Measurements from ENCODE around the gene RIBC2. TPM values are rescaled to one million over a fixed set of nuclear protein-coding genes. Genes with fewer than 3 reads are reported as not detected.

RIBC2 gene
- total and polyA plus RNA-seq, 10 of the 15 experiments (the other 5 are each of a cell fraction or from before 2014, with no cell fraction given) = 0.10 TPM; not detected in 9

DNA sequence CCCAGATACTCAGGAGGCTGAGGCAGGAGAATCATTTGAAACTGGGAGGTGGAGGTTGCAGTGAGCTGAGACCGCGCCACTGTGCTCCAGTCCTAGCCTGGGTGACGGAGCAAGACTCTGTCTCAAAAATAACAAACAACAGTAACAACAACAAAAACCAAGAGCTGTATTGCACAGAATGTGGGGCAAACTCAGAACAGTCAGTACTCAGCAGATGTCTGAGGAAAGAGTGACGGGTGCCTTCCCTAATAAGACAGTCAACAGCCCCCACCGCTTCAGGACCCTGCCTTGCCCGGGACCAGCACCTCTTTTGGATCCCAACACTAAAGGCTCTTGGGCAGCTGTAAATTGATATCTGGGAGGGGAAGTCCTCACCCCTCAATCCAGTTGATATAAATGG, 40.3 kb downstream of the RIBC2 start:
- no peak for TF ChIP-seq POLR2AphosphoS5 (IDR thresholded peaks at IDR 0.05; ENCODE audit: low read length)
- TF ChIP-seq, protein P1, sequence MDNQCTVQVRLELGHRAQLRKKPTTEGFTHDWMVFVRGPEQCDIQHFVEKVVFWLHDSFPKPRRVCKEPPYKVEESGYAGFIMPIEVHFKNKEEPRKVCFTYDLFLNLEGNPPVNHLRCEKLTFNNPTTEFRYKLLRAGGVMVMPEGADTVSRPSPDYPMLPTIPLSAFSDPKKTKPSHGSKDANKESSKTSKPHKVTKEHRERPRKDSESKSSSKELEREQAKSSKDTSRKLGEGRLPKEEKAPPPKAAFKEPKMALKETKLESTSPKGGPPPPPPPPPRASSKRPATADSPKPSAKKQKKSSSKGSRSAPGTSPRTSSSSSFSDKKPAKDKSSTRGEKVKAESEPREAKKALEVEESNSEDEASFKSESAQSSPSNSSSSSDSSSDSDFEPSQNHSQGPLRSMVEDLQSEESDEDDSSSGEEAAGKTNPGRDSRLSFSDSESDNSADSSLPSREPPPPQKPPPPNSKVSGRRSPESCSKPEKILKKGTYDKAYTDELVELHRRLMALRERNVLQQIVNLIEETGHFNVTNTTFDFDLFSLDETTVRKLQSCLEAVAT (IDR thresholded peaks at IDR 0.05) = no peak
- TF ChIP-seq HCFC1 (IDR thresholded peaks at IDR 0.05; ENCODE audit: low read length) = no peak
- TF ChIP-seq ZNF24 (IDR thresholded peaks at IDR 0.05) = no peak
- TF ChIP-seq, protein P2, sequence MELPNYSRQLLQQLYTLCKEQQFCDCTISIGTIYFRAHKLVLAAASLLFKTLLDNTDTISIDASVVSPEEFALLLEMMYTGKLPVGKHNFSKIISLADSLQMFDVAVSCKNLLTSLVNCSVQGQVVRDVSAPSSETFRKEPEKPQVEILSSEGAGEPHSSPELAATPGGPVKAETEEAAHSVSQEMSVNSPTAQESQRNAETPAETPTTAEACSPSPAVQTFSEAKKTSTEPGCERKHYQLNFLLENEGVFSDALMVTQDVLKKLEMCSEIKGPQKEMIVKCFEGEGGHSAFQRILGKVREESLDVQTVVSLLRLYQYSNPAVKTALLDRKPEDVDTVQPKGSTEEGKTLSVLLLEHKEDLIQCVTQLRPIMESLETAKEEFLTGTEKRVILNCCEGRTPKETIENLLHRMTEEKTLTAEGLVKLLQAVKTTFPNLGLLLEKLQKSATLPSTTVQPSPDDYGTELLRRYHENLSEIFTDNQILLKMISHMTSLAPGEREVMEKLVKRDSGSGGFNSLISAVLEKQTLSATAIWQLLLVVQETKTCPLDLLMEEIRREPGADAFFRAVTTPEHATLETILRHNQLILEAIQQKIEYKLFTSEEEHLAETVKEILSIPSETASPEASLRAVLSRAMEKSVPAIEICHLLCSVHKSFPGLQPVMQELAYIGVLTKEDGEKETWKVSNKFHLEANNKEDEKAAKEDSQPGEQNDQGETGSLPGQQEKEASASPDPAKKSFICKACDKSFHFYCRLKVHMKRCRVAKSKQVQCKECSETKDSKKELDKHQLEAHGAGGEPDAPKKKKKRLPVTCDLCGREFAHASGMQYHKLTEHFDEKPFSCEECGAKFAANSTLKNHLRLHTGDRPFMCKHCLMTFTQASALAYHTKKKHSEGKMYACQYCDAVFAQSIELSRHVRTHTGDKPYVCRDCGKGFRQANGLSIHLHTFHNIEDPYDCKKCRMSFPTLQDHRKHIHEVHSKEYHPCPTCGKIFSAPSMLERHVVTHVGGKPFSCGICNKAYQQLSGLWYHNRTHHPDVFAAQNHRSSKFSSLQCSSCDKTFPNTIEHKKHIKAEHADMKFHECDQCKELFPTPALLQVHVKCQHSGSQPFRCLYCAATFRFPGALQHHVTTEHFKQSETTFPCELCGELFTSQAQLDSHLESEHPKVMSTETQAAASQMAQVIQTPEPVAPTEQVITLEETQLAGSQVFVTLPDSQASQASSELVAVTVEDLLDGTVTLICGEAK (IDR thresholded peaks at IDR 0.05; ENCODE audit: borderline replicate concordance) = no peak
- TF ChIP-seq CEBPB (IDR thresholded peaks at IDR 0.05; ENCODE audit: borderline replicate concordance in 1 of 2, low read depth in 2 of 2, low read length in 2 of 2) = no peak
- TF ChIP-seq ESRRA (IDR thresholded peaks at IDR 0.05; ENCODE audit: low read length) = no peak
- Histone ChIP-seq H3K4me2 (ENCODE audit: control insufficient read depth, insufficient read depth) (no peak overlapping the region), H2AFZ (ENCODE audit: control insufficient read depth, low read depth, low read length) (no peak overlapping the region), H3K36me3 (ENCODE audit: control insufficient read depth in 2 of 2, insufficient read depth in 2 of 2, low read length in 1 of 2) (no peaks in the 10 kb centered on the region), H3K4me1 (ENCODE audit: control insufficient read depth, insufficient read depth, low read length) (no peaks in the 10 kb centered on the region), H3K79me2 (ENCODE audit: control insufficient read depth, insufficient read depth, low read length) (no peaks in the 10 kb centered on the region), H3K27me3 (replicated peaks in 1 of 2; ENCODE audit: control insufficient read depth in 2 of 2, insufficient read depth in 2 of 2, low read length in 1 of 2) (no peaks in the 10 kb centered on the region; a peak in 2 of 4 replicates), H3K9me3 (replicated peaks; ENCODE audit: control insufficient read depth, insufficient read depth, low read length) (no peaks in the 10 kb centered on the region), H4K20me1 (ENCODE audit: control insufficient read depth, insufficient read depth) (no peaks in the 10 kb centered on the region), H3K9ac (ENCODE audit: control insufficient read depth, insufficient read depth, low read length) (no peak overlapping the region), H3K27ac (ENCODE audit: control insufficient read depth, insufficient read depth) (no peak overlapping the region), H3K4me3 (no peak overlapping the region)
- no TSS peak for BruUV-seq (replicated peaks)
- ChIA-PET SMC1A (ENCODE audit: uncharacterized antibody, unreplicated experiment) (no interaction called here), POLR2A (no interaction called here), RAD21 (ENCODE audit: unreplicated experiment) (no interaction called here), CTCF (no interaction called here)
- ATAC-seq (no peak), DNase-seq (ENCODE audit: low read depth, low spot score) (no peak), FAIRE-seq (no peak)
- intact Hi-C loops (cut with micrococcal nuclease; ENCODE audit: unreplicated experiment) (no loop called here), in situ Hi-C loops (cut with MboI) (loop anchor here (5.0 kb wide), 1 partner anchor 51 kb away; no protein-coding TSS in a partner anchor)
- WGBS (ENCODE audit: insufficient coverage, insufficient replicate concordance, low lambda C conversion rate, missing lambda C conversion rate) = 39% methylated on average over 6 of the region's 6 CpGs
